ENCODE results near the gene LDLRAD4.

GRCh38 chr18:13381944-13382365, 163.4 kb downstream of the LDLRAD4 start:
- TF ChIP-seq EZH2 (IDR thresholded peaks at IDR 0.05) (no peak), POLR2AphosphoS5 (IDR thresholded peaks at IDR 0.05; ENCODE audit: borderline replicate concordance, low read depth, low read length) (no peak), FOXP2 (optimal IDR thresholded peaks at IDR 0.05; ENCODE audit: control extremely low read depth, extremely low read length, insufficient read depth) (no peak)

Data from SK-N-MC (cell line).